Measurements from ENCODE around the gene TTC22. TPM values are rescaled to one million over a fixed set of nuclear protein-coding genes. Genes with fewer than 3 reads are reported as not detected.

The TTC22 gene
- total RNA-seq, 1 donor from 2014 or later: 6.0 TPM

GRCh38 chr1:54792686-54793282, 8.3 kb downstream of the TTC22 start:
- ATAC-seq (ENCODE audit: low read depth): no peak
- POLR2A ChIA-PET: interaction anchor here (0.5 kb wide), 1 partner anchor 12 kb away, joined by 5 read pairs; no protein-coding TSS in a partner anchor
- CTCF ChIA-PET: interaction anchor here (1.5 kb wide), 1 partner anchor 8 kb away, joined by 5 read pairs; the partner anchor contains the start of gene TTC22

GRCh38 chr1:54791880-54792522, 9.1 kb downstream of the TTC22 start:
- no peak for DNase-seq
- ChIA-PET POLR2A (no interaction called here), CTCF (interaction anchor here (1.5 kb wide), 1 partner anchor 9 kb away, joined by 5 read pairs; the partner anchor contains the start of gene TTC22)
- no peak overlapping the region for H3K4me3 Mint-ChIP-seq
- no peaks in the 10 kb centered on the region for H3K4me1 Mint-ChIP-seq
- peaks cover 16% of the 10 kb centered on the region for H3K36me3 Mint-ChIP-seq (ENCODE audit: low read depth)
- H3K9me3 Mint-ChIP-seq: peaks cover 2% of the 10 kb centered on the region
- intact Hi-C loops (cut with micrococcal nuclease): no loop called here
- H3K27me3 Mint-ChIP-seq: no peaks in the 10 kb centered on the region
- H3K27ac Mint-ChIP-seq: no peak overlapping the region
- no peak for TF ChIP-seq CTCF (IDR thresholded peaks at IDR 0.05)
- no peak for ATAC-seq (ENCODE audit: low read depth)

More at GRCh38 chr1:54792686-54793282, 8.3 kb downstream of the TTC22 start:
- H3K4me1 Mint-ChIP-seq: no peaks in the 10 kb centered on the region
- intact Hi-C loops (cut with micrococcal nuclease): no loop called here
- no peak for DNase-seq
- H3K4me3 Mint-ChIP-seq: no peak overlapping the region
- no peak overlapping the region for H3K27ac Mint-ChIP-seq
- H3K9me3 Mint-ChIP-seq: peaks cover 2% of the 10 kb centered on the region
- no peaks in the 10 kb centered on the region for H3K27me3 Mint-ChIP-seq
- TF ChIP-seq CTCF (IDR thresholded peaks at IDR 0.05): no peak
- H3K36me3 Mint-ChIP-seq (ENCODE audit: low read depth): peaks cover 11% of the 10 kb centered on the region

DNA sequence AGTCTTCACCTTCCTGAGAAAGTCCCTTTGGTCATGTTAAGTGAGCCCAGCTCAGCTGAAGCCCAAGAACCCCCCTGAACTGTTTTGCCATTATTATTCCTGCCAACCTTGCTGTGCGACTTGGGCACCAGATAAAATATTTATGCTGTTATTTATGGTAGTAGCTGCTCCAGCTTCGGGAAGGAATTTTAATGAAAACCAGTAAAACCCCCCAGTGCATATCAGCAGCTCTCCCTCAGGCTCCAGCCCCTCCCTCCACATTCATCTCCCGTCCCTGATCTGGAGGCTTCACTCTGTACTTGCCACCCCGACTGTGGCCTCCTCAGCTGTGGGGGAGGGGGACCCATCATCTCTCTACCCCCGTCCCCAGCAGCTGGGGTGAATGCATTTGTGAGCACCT, 12.7 kb downstream of the TTC22 start:
- Mint-ChIP-seq H3K9me3 (peaks cover 2% of the 10 kb centered on the region), H3K4me3 (no peak overlapping the region), H3K27ac (no peak overlapping the region), H3K27me3 (no peaks in the 10 kb centered on the region), H3K36me3 (ENCODE audit: low read depth) (peaks cover 23% of the 10 kb centered on the region), H3K4me1 (no peaks in the 10 kb centered on the region)
- intact Hi-C loops (cut with micrococcal nuclease): no loop called here
- DNase-seq: no peak
- ChIA-PET CTCF (interaction anchor here (0.9 kb wide), 1 partner anchor 13 kb away, joined by 3 read pairs; no protein-coding TSS in a partner anchor), POLR2A (no interaction called here)
- TF ChIP-seq CTCF (IDR thresholded peaks at IDR 0.05): no peak
- ATAC-seq (ENCODE audit: low read depth): no peak

DNA sequence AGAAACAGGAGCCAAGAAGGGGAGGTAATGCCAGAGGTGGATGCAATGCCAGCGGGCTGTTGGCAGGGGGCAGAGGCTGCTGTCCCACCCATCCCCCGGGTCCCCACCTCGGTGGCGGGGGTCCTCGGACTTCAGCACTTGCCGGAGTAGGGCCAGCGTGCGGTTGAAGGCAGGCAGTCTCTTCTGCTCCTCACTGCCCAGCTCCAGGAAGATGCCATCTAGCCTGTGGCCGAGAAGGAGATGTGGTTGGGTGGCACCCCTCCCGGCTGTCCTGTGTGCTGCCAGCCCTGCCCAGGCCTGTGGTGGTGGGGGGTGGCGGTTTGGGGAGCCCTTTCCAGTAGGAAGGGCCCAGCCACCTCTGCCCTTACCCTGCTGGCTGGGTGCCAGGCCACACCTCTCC, 13.5 kb downstream of the TTC22 start:
- intact Hi-C loops (cut with micrococcal nuclease): no loop called here
- Mint-ChIP-seq H3K4me3 (no peak overlapping the region), H3K9me3 (peaks cover 2% of the 10 kb centered on the region), H3K27ac (no peak overlapping the region), H3K36me3 (ENCODE audit: low read depth) (peaks cover 28% of the 10 kb centered on the region), H3K4me1 (no peaks in the 10 kb centered on the region), H3K27me3 (no peaks in the 10 kb centered on the region)
- ATAC-seq (ENCODE audit: low read depth) (no peak), DNase-seq (no peak)
- ChIA-PET CTCF (no interaction called here), POLR2A (no interaction called here)
- TF ChIP-seq CTCF (IDR thresholded peaks at IDR 0.05): no peak

GRCh38 chr1:54786778-54787177, 14.3 kb downstream of the TTC22 start:
- CTCF ChIA-PET: no interaction called here
- ATAC-seq (ENCODE audit: low read depth): no peak
- peaks cover 26% of the 10 kb centered on the region for H3K36me3 Mint-ChIP-seq (ENCODE audit: low read depth)
- no peaks in the 10 kb centered on the region for H3K4me1 Mint-ChIP-seq
- intact Hi-C loops (cut with micrococcal nuclease): no loop called here
- H3K9me3 Mint-ChIP-seq: no peaks in the 10 kb centered on the region
- no peaks in the 10 kb centered on the region for H3K27me3 Mint-ChIP-seq
- DNase-seq: no peak
- H3K27ac Mint-ChIP-seq: no peak overlapping the region
- H3K4me3 Mint-ChIP-seq: no peak overlapping the region
- POLR2A ChIA-PET: no interaction called here
- TF ChIP-seq CTCF (IDR thresholded peaks at IDR 0.05): no peak
